ENCODE results near the gene WSB1.

DNA sequence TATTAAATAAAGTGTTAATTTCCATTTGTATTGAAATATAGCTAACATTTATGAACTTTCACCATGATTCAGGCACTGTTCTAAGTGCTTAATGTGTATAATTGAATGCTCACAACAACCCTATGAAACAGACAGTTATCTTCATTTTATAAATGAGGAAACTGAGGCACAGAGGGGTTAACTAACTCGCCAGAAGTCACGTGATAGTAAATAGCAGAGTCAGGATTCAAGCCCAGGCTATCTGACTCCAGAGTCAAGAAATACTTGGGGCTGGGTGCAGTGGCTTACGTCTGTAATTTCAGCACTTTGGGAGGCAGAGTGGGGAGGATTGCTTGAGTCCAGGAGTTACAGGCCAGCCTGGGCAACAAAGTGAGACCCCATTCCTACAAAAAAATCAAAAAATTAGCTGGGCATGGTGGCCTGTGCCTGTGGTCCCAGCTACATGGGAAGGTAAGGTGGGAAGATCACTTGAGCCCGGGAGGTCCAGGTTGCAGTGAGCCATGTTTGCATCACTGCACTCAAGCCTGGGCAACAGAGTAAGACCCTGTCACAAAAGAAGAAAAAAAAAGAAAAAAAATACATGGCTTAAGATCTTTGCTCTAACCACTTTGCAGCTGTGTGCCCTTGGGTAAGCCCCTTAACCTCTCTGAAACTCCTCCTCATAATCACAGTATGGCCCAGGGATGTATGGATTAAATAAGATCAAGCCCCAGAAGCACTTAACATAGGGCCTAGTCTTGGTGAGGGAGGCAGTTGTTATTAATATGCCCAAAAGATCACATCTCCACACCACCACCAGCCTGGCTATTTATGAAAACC lies 29.0 kb downstream of the WSB1 start:
- TF ChIP-seq, protein P1, sequence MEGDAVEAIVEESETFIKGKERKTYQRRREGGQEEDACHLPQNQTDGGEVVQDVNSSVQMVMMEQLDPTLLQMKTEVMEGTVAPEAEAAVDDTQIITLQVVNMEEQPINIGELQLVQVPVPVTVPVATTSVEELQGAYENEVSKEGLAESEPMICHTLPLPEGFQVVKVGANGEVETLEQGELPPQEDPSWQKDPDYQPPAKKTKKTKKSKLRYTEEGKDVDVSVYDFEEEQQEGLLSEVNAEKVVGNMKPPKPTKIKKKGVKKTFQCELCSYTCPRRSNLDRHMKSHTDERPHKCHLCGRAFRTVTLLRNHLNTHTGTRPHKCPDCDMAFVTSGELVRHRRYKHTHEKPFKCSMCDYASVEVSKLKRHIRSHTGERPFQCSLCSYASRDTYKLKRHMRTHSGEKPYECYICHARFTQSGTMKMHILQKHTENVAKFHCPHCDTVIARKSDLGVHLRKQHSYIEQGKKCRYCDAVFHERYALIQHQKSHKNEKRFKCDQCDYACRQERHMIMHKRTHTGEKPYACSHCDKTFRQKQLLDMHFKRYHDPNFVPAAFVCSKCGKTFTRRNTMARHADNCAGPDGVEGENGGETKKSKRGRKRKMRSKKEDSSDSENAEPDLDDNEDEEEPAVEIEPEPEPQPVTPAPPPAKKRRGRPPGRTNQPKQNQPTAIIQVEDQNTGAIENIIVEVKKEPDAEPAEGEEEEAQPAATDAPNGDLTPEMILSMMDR (conservative IDR thresholded peaks at IDR 0.05) = no peak
- no peak for TF ChIP-seq EZH2 (IDR thresholded peaks at IDR 0.05; ENCODE audit: low read depth)

All from PC-9 (cell line).